Measurements from ENCODE around the gene MYOG.

The MYOG gene

GRCh38 chr1:203085528-203086406 is at the start of gene MYOG:
MYOG (minus strand) TSS chr1:203086012; CDS start chr1:203085961, 51 bp downstream.
- no peak for DNase-seq

GRCh38 chr1:203133970-203134725 is 48.3 kb upstream of the MYOG start:
- DNase-seq = no peak

- no peak for DNase-seq
These were observed 45.9 kb upstream of the MYOG start for GRCh38 chr1:203131548-203132200.

GRCh38 chr1:203130358-203130985 is 44.7 kb upstream of the MYOG start:
- no peak for DNase-seq

- no peak for DNase-seq
These were observed 43.9 kb upstream of the MYOG start for GRCh38 chr1:203129501-203130231.

- DNase-seq = no peak
These were observed 43.1 kb upstream of the MYOG start for GRCh38 chr1:203128716-203129500.

GRCh38 chr1:203128431-203128715 is 42.6 kb upstream of the MYOG start:
- no peak for DNase-seq

- DNase-seq = no peak
These were observed 42.0 kb upstream of the MYOG start, which contains the start of gene ADORA1 for GRCh38 chr1:203127666-203128430. ADORA1 (plus strand) TSS chr1:203127726; CDS start chr1:203128842, 1,116 bp downstream.

GRCh38 chr1:203126866-203127665 is 41.3 kb upstream of the MYOG start:
- DNase-seq = no peak

GRCh38 chr1:203126151-203126865 is 40.5 kb upstream of the MYOG start:
- DNase-seq = no peak

- no peak for DNase-seq
These were observed 38.9 kb upstream of the MYOG start for GRCh38 chr1:203124546-203125317.

- no peak for DNase-seq
These were observed 38.2 kb upstream of the MYOG start for GRCh38 chr1:203124011-203124410.

- no peak for DNase-seq
These were observed 36.3 kb upstream of the MYOG start for GRCh38 chr1:203122159-203122558.

- DNase-seq = no peak
These were observed 35.6 kb upstream of the MYOG start for GRCh38 chr1:203121186-203122015.

- no peak for DNase-seq
These were observed 34.7 kb upstream of the MYOG start for GRCh38 chr1:203120325-203121153.
